GM18951 (cell line): ENCODE measurements around the gene S100A2.

Source experiments
- POLR2A ChIP-seq: IDR thresholded peaks from 4 replicates; pipeline ENCODE4 v1.6.1; 2011; ENCODE audit warnings: mild to moderate bottlenecking; ENCODE audit not compliant: insufficient read length, insufficient read depth; ENCODE audit errors: extremely low read depth
- in situ Hi-C: fragments of 300-500 bp; cut with MboI; formaldehyde crosslinking; loops from one replicate; pipeline ENCODE4 v1.12.0; 2022; ENCODE audit warnings: low sequenced_read_pairs, mixed read lengths, inconsistent platforms; ENCODE audit not compliant: unreplicated experiment

The S100A2 gene

GRCh38 chr1:153565529-153566374 is at the start of gene S100A2:
Gene S100A2, minus strand, starts transcription at chr1:153565844. Its CDS starts 1,967 bp downstream, at chr1:153563877.
- in situ Hi-C loops = no loop called here
- no peak for TF ChIP-seq POLR2A

- in situ Hi-C loops = no loop called here
- no peak for TF ChIP-seq POLR2A
Measured at GRCh38 chr1:153615406-153615805, 49.8 kb upstream of the S100A2 start.

- in situ Hi-C loops = no loop called here
- no peak for TF ChIP-seq POLR2A
Measured at GRCh38 chr1:153614906-153615305, 49.3 kb upstream of the S100A2 start.

GRCh38 chr1:153614189-153614900 is 48.7 kb upstream of the S100A2 start:
- TF ChIP-seq POLR2A = no peak
- in situ Hi-C loops = no loop called here

GRCh38 chr1:153613406-153613805 is 47.8 kb upstream of the S100A2 start:
- TF ChIP-seq POLR2A = no peak
- in situ Hi-C loops = no loop called here

- no peak for TF ChIP-seq POLR2A
- in situ Hi-C loops = no loop called here
Measured at GRCh38 chr1:153612755-153613331, 47.2 kb upstream of the S100A2 start, which contains the start of gene S100A16. Gene S100A16, minus strand, starts transcription at chr1:153613137. Its CDS starts 4,986 bp downstream, at chr1:153608151.

- TF ChIP-seq POLR2A = no peak
- in situ Hi-C loops = no loop called here
Measured at GRCh38 chr1:153612111-153612754, 46.6 kb upstream of the S100A2 start.

GRCh38 chr1:153611356-153611755 is 45.7 kb upstream of the S100A2 start:
- in situ Hi-C loops = no loop called here
- TF ChIP-seq POLR2A = no peak

- in situ Hi-C loops = no loop called here
- no peak for TF ChIP-seq POLR2A
Measured at GRCh38 chr1:153610811-153611301, 45.2 kb upstream of the S100A2 start.

GRCh38 chr1:153610334-153610733 is 44.7 kb upstream of the S100A2 start:
- in situ Hi-C loops = no loop called here
- no peak for TF ChIP-seq POLR2A

GRCh38 chr1:153609585-153609907 is 43.9 kb upstream of the S100A2 start:
- no peak for TF ChIP-seq POLR2A
- in situ Hi-C loops = no loop called here

- in situ Hi-C loops = no loop called here
- TF ChIP-seq POLR2A = no peak
Measured at GRCh38 chr1:153608742-153609584, 43.3 kb upstream of the S100A2 start.
